ENCODE results near the gene FN3KRP.
A peak's percentile ranks its signal among the peaks of the same experiment; 100 is the strongest.
"Not testable (repeated sequence)": the region's sequence is repeated elsewhere in the genome, so short reads cannot be mapped to it uniquely, and the experiment has no call there.

Gene FN3KRP

DNA sequence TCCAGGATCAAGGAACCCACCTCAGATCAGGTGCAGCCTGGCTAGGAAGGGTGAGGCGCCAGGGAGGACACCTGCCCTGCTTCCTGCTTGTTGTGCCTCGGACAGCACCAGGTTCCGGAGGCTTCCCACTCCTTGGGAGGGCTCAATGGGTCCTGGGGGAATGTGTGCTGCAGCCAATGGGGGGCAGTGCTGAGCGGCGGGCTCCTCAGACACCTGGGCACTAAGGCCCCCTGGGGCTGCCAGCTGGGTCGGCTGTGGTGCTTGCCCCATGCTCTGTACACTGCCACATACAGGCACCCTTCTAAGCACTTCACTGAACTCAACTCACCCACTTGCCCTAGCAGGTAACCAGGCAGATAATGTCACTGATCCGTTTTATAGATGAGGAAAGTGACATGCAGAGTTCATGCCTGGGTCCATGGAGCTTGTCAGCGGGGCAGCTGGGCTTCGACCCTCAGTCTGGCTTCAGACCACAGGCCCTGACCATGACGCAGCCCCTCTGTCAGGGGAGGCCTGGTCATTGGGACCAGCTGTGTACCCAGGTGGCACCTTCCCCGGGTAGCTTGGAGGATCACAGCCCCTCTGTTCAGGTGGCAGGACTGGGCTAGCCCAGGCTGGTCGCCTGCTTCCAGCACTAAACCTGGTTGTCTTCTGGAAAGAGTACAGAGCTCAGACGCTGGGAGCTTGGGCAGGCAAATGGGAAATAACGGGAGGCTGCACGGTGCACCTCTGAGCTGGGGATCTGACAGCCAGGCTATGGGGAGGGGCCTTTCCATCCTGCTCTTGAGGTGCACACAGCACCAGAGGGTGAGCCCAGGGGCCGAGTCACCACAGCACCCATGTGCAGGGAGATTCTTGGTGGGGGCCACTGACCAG is 27.1 kb downstream of the FN3KRP start:
- in situ Hi-C loops (cut with HindIII; ENCODE audit: low sequenced_read_pairs), result no loop called here
- TF ChIP-seq, protein P1, sequence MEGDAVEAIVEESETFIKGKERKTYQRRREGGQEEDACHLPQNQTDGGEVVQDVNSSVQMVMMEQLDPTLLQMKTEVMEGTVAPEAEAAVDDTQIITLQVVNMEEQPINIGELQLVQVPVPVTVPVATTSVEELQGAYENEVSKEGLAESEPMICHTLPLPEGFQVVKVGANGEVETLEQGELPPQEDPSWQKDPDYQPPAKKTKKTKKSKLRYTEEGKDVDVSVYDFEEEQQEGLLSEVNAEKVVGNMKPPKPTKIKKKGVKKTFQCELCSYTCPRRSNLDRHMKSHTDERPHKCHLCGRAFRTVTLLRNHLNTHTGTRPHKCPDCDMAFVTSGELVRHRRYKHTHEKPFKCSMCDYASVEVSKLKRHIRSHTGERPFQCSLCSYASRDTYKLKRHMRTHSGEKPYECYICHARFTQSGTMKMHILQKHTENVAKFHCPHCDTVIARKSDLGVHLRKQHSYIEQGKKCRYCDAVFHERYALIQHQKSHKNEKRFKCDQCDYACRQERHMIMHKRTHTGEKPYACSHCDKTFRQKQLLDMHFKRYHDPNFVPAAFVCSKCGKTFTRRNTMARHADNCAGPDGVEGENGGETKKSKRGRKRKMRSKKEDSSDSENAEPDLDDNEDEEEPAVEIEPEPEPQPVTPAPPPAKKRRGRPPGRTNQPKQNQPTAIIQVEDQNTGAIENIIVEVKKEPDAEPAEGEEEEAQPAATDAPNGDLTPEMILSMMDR (IDR thresholded peaks at IDR 0.05; ENCODE audit: low read depth, low read length, missing control alignments), result no peak
- no peak for DNase-seq (ENCODE audit: low read depth)
- H3K4me3 ChIP-seq (ENCODE audit: low read depth, low read length), result no peak overlapping the region

- H3K4me3 ChIP-seq (ENCODE audit: low read depth, low read length); in situ Hi-C loops (cut with HindIII; ENCODE audit: low sequenced_read_pairs); DNase-seq (ENCODE audit: low read depth): not testable (repeated sequence)
These were observed 28.2 kb downstream of the FN3KRP start for GRCh38 chr17:82744736-82745135.

DNA sequence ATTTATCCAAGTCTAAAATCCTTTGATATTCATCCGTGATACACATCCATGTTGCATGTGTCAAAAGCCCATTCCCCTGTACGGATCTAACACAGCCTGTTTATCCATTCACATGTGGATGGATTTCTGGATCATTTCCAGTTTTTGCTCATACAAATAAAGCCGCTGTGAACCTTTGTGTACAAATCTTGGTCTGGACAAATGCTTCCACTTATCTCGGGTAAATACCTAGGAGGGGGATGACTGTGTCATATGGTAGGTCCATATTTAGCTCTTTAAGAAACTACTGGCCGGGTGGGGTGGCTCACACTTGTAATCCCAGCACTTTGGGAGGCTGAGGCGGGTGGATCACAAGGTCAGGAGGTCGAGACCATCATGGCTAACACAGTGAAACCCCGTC is 29.0 kb downstream of the FN3KRP start:
- TF ChIP-seq, protein P1 (IDR thresholded peaks at IDR 0.05; ENCODE audit: low read depth, low read length, missing control alignments), result no peak
- DNase-seq (ENCODE audit: low read depth), result no peak
- in situ Hi-C loops (cut with HindIII; ENCODE audit: low sequenced_read_pairs), result no loop called here
- H3K4me3 ChIP-seq (ENCODE audit: low read depth, low read length), result no peak overlapping the region

- no peak overlapping the region for H3K4me3 ChIP-seq (ENCODE audit: low read depth, low read length)
- TF ChIP-seq, protein P1 (IDR thresholded peaks at IDR 0.05; ENCODE audit: low read depth, low read length, missing control alignments), result no peak
- in situ Hi-C loops (cut with HindIII; ENCODE audit: low sequenced_read_pairs), result no loop called here
- DNase-seq (ENCODE audit: low read depth), result no peak
These were observed 32.2 kb downstream of the FN3KRP start for GRCh38 chr17:82748756-82749155.

- no peak overlapping the region for H3K4me3 ChIP-seq (ENCODE audit: low read depth, low read length)
- TF ChIP-seq, protein P1 (IDR thresholded peaks at IDR 0.05; ENCODE audit: low read depth, low read length, missing control alignments), result no peak
- in situ Hi-C loops (cut with HindIII; ENCODE audit: low sequenced_read_pairs), result no loop called here
- DNase-seq (ENCODE audit: low read depth), result no peak
These were observed 33.9 kb downstream of the FN3KRP start for GRCh38 chr17:82750241-82750908.

DNA sequence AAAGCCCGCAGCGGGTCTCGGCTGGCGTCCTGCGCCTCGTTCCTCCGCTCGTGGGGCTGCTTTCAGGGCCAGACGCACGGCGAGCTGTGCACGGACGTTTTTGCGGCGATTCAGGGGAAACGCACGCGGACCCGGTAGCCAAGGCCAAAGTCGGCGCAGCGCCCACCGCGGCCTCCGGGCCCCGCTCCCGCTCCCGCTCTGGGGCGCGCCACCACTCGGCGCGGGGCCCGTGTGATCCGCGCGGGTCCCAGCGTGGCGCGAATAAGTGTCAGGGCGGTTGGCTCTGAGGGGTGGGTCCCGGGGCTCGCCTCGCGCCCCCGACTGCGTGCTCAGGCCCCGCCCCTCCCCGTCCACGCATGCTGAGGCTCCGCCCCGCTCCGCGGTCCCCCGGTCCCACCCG is 34.7 kb downstream of the FN3KRP start:
- in situ Hi-C loops (cut with HindIII; ENCODE audit: low sequenced_read_pairs), result no loop called here
- DNase-seq (ENCODE audit: low read depth), result no peak
- TF ChIP-seq, protein P1 (IDR thresholded peaks at IDR 0.05; ENCODE audit: low read depth, low read length, missing control alignments), result no peak
- H3K4me3 ChIP-seq (ENCODE audit: low read depth, low read length), result peak overlapping the region; percentile 45
